Loucy (cell line): ENCODE results near the gene ORC4.

Experiments
- H2AFZ ChIP-seq: fragments of 200-600 bp; sonication (generic); 2 replicates; pipeline ENCODE4 v1.6.0; 2016; ENCODE audit warnings: antibody characterized with exemption, mild to moderate bottlenecking, low read length, moderate library complexity
- H3F3A ChIP-seq: fragments of 200-600 bp; 2 replicates; pipeline ENCODE4 v1.6.0; 2016; ENCODE audit warnings: antibody characterized with exemption, low read depth, mild to moderate bottlenecking
- H3K27me3 ChIP-seq: fragments of 200-600 bp; sonication (generic); 2 replicates; pipeline ENCODE4 v1.6.1; 2014; ENCODE audit warnings: low read length, mild to moderate bottlenecking; ENCODE audit not compliant: insufficient read depth, poor library complexity, severe bottlenecking
- H3K36me3 ChIP-seq: fragments of 200-600 bp; sonication (generic); 2 replicates; pipeline ENCODE4 v1.6.1; 2016; ENCODE audit warnings: low read length; ENCODE audit not compliant: insufficient read depth
- H3K4me1 ChIP-seq: fragments of 200-600 bp; sonication (generic); 2 replicates; pipeline ENCODE4 v1.5.1; 2014; ENCODE audit warnings: low read length, mild to moderate bottlenecking; ENCODE audit not compliant: insufficient read depth, poor library complexity, severe bottlenecking
- H3K4me2 ChIP-seq: fragments of 200-600 bp; sonication (generic); 2 replicates; pipeline ENCODE4 v1.6.0; 2014; ENCODE audit warnings: antibody characterized with exemption, low read length, low read depth, mild to moderate bottlenecking; ENCODE audit not compliant: poor library complexity, severe bottlenecking
- H3K4me3 ChIP-seq: fragments of 200-600 bp; sonication (generic); 2 replicates; pipeline ENCODE4 v1.5.1; 2014; ENCODE audit warnings: low read length, mild to moderate bottlenecking, mixed read lengths; ENCODE audit not compliant: poor library complexity, severe bottlenecking
- H3K79me2 ChIP-seq: fragments of 200-600 bp; sonication (generic); 2 replicates; pipeline ENCODE4 v1.6.1; 2014; ENCODE audit warnings: low read length; ENCODE audit not compliant: insufficient read depth
- H3K9ac ChIP-seq: fragments of 200-600 bp; sonication (generic); 2 replicates; pipeline ENCODE4 v1.6.0; 2014; ENCODE audit warnings: mild to moderate bottlenecking, low read depth, low read length, moderate library complexity; ENCODE audit not compliant: poor library complexity, severe bottlenecking
- H3K9me2 ChIP-seq: fragments of 200-600 bp; sonication (generic); replicated peaks from 2 replicates; pipeline ENCODE4 v1.6.1; 2016; ENCODE audit warnings: low read depth, low read length, mixed read lengths
- H3K9me3 ChIP-seq: fragments of 200-600 bp; sonication (generic); 2 replicates; pipeline ENCODE4 v1.6.1; 2014; ENCODE audit warnings: mild to moderate bottlenecking, antibody characterized with exemption, low read length, low read depth; ENCODE audit not compliant: insufficient read depth
- H4K20me1 ChIP-seq: fragments of 200-600 bp; sonication (generic); 2 replicates; pipeline ENCODE4 v1.6.0; 2014; ENCODE audit warnings: antibody characterized with exemption, low read length, mild to moderate bottlenecking; ENCODE audit not compliant: insufficient read depth, poor library complexity, severe bottlenecking
- CTCF ChIP-seq: fragments of 200-600 bp; sonication (generic); conservative IDR thresholded peaks from 2 replicates; pipeline ENCODE4 v1.5.1; 2014; ENCODE audit warnings: mild to moderate bottlenecking, antibody characterized with exemption, low read length
- EZH2phosphoT487 ChIP-seq: fragments of 200-600 bp; IDR thresholded peaks from 2 replicates; pipeline ENCODE4 v1.6.1; 2018; ENCODE audit warnings: antibody characterized with exemption, mild to moderate bottlenecking, moderate library complexity, borderline replicate concordance

ORC4 gene

GRCh38 chr2:148044322-148044721, 23.8 kb upstream of the ORC4 start:
- Histone ChIP-seq H3F3A (no peaks in the 10 kb centered on the region), H3K9ac (no peak overlapping the region), H3K36me3 (no peaks in the 10 kb centered on the region), H3K4me2 (no peak overlapping the region), H2AFZ (no peak overlapping the region), H3K79me2 (peaks cover 2% of the 10 kb centered on the region; the same call in 1 of the 2 replicates), H4K20me1 (peaks cover 3% of the 10 kb centered on the region), H3K27me3 (no peaks in the 10 kb centered on the region), H3K9me3 (no peaks in the 10 kb centered on the region), H3K4me3 (no peak overlapping the region), H3K9me2 (no peaks in the 10 kb centered on the region), H3K4me1 (peaks cover 31% of the 10 kb centered on the region)
- TF ChIP-seq EZH2phosphoT487 (no peak), CTCF (no peak)

- Histone ChIP-seq H3K27me3 (no peaks in the 10 kb centered on the region), H4K20me1 (no peaks in the 10 kb centered on the region), H3K36me3 (no peaks in the 10 kb centered on the region), H3K79me2 (peaks cover 2% of the 10 kb centered on the region; the same call in 1 of the 2 replicates), H3K9me3 (no peaks in the 10 kb centered on the region), H3F3A (no peaks in the 10 kb centered on the region), H3K9ac (no peak overlapping the region), H2AFZ (no peak overlapping the region), H3K9me2 (no peaks in the 10 kb centered on the region), H3K4me1 (peaks cover 28% of the 10 kb centered on the region), H3K4me3 (no peak overlapping the region), H3K4me2 (no peak overlapping the region)
- TF ChIP-seq EZH2phosphoT487 (no peak), CTCF (no peak)
Measured at GRCh38 chr2:148042219-148042618, 21.7 kb upstream of the ORC4 start.

- Histone ChIP-seq H3K79me2 (peaks cover 2% of the 10 kb centered on the region; the same call in 1 of the 2 replicates), H3K4me3 (no peak overlapping the region), H3K9me2 (no peaks in the 10 kb centered on the region), H3K4me2 (peak overlapping the region; percentile 38), H3K27me3 (no peaks in the 10 kb centered on the region), H2AFZ (no peak overlapping the region), H3K4me1 (peaks cover 19% of the 10 kb centered on the region), H3K9ac (no peak overlapping the region), H3K36me3 (no peaks in the 10 kb centered on the region), H3F3A (no peaks in the 10 kb centered on the region), H4K20me1 (no peaks in the 10 kb centered on the region), H3K9me3 (no peaks in the 10 kb centered on the region)
- no peak for TF ChIP-seq EZH2phosphoT487
- TF ChIP-seq CTCF = no peak
Measured at GRCh38 chr2:148039783-148040182, 19.2 kb upstream of the ORC4 start.
